Measurements from ENCODE around the gene TRIM39. TPM values are rescaled to one million over a fixed set of nuclear protein-coding genes. Genes with fewer than 3 reads are reported as not detected.

Gene TRIM39
- total RNA-seq, 2 experiments from 2014 or later = 38.2 to 38.3 TPM

GRCh38 chr6:30317913-30318589 is 8.7 kb upstream of the TRIM39 start:
- DNase-seq (peak in 3 of 14 experiments; percentile 8 to 19 (median 15)), ATAC-seq (ENCODE audit: poor library complexity) (peak; percentile 59)
- Mint-ChIP-seq H3K4me3 (peak overlapping the region; percentile 63), H3K9me3 (no peaks in the 10 kb centered on the region), H3K36me3 (ENCODE audit: low read depth) (peaks cover 66% of the 10 kb centered on the region), H3K27ac (peak overlapping the region; percentile 78), H3K4me1 (ENCODE audit: low read depth) (peaks cover 87% of the 10 kb centered on the region), H3K27me3 (no peaks in the 10 kb centered on the region)
- TF ChIP-seq, protein P1, sequence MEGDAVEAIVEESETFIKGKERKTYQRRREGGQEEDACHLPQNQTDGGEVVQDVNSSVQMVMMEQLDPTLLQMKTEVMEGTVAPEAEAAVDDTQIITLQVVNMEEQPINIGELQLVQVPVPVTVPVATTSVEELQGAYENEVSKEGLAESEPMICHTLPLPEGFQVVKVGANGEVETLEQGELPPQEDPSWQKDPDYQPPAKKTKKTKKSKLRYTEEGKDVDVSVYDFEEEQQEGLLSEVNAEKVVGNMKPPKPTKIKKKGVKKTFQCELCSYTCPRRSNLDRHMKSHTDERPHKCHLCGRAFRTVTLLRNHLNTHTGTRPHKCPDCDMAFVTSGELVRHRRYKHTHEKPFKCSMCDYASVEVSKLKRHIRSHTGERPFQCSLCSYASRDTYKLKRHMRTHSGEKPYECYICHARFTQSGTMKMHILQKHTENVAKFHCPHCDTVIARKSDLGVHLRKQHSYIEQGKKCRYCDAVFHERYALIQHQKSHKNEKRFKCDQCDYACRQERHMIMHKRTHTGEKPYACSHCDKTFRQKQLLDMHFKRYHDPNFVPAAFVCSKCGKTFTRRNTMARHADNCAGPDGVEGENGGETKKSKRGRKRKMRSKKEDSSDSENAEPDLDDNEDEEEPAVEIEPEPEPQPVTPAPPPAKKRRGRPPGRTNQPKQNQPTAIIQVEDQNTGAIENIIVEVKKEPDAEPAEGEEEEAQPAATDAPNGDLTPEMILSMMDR (IDR thresholded peaks at IDR 0.05) = no peak
- H3K4me3 ChIP-seq (ENCODE audit: low read length) = no peak overlapping the region
- peaks cover 31% of the 10 kb centered on the region for H3K4me1 ChIP-seq (ENCODE audit: insufficient read depth, low read length)
- no peak overlapping the region for H3K27ac ChIP-seq (ENCODE audit: low read depth in 1 of 2, low read length in 2 of 2)
- CTCF ChIA-PET = interaction anchor here (2.0 kb wide), 1 partner anchor 8 kb away, joined by 7 read pairs; the partner anchor contains the start of gene TRIM39
- POLR2A ChIA-PET = interaction anchor here (1.7 to 2.9 kb wide), 2 partner anchors 8 to 104 kb away, joined by 7 to 16 read pairs; partner anchors contain the start of genes TRIM26 and TRIM39
- no peaks in the 10 kb centered on the region for H3K9me3 ChIP-seq (ENCODE audit: control insufficient read depth in 1 of 2, insufficient read depth in 1 of 2, low read length in 2 of 2)
- H3K27me3 ChIP-seq (ENCODE audit: control insufficient read depth in 1 of 2, insufficient read depth in 2 of 2, low read length in 2 of 2) = no peaks in the 10 kb centered on the region
- H3K36me3 ChIP-seq (ENCODE audit: insufficient read depth, low read length) = peaks cover 38% of the 10 kb centered on the region
- intact Hi-C loops (cut with DNase I, micrococcal nuclease) = loop anchor here in 1 of 2 experiments (5.0 kb wide), 1 partner anchor 34 kb away; no protein-coding TSS in a partner anchor

- Mint-ChIP-seq H3K4me1 (ENCODE audit: low read depth) (peaks cover 87% of the 10 kb centered on the region), H3K27ac (peak overlapping the region; percentile 78), H3K4me3 (peak overlapping the region; percentile 20), H3K9me3 (no peaks in the 10 kb centered on the region), H3K36me3 (ENCODE audit: low read depth) (peaks cover 54% of the 10 kb centered on the region), H3K27me3 (no peaks in the 10 kb centered on the region)
- TF ChIP-seq, protein P1 (IDR thresholded peaks at IDR 0.05) = no peak
- Histone ChIP-seq H3K4me3 (ENCODE audit: low read length) (no peak overlapping the region), H3K4me1 (ENCODE audit: insufficient read depth, low read length) (peaks cover 36% of the 10 kb centered on the region), H3K27ac (ENCODE audit: low read depth in 1 of 2, low read length in 2 of 2) (no peak overlapping the region), H3K27me3 (ENCODE audit: control insufficient read depth in 1 of 2, insufficient read depth in 2 of 2, low read length in 2 of 2) (no peaks in the 10 kb centered on the region), H3K36me3 (ENCODE audit: insufficient read depth, low read length) (peaks cover 26% of the 10 kb centered on the region), H3K9me3 (ENCODE audit: control insufficient read depth in 1 of 2, insufficient read depth in 1 of 2, low read length in 2 of 2) (no peaks in the 10 kb centered on the region)
- DNase-seq (no peak), ATAC-seq (ENCODE audit: poor library complexity) (no peak)
- CTCF ChIA-PET = no interaction called here
- intact Hi-C loops (cut with DNase I, micrococcal nuclease) = loop anchor here in 1 of 2 experiments (5.0 kb wide), 1 partner anchor 33 kb away; no protein-coding TSS in a partner anchor
- POLR2A ChIA-PET = no interaction called here
Observed at GRCh38 chr6:30319146-30319835, 7.4 kb upstream of the TRIM39 start.

DNA sequence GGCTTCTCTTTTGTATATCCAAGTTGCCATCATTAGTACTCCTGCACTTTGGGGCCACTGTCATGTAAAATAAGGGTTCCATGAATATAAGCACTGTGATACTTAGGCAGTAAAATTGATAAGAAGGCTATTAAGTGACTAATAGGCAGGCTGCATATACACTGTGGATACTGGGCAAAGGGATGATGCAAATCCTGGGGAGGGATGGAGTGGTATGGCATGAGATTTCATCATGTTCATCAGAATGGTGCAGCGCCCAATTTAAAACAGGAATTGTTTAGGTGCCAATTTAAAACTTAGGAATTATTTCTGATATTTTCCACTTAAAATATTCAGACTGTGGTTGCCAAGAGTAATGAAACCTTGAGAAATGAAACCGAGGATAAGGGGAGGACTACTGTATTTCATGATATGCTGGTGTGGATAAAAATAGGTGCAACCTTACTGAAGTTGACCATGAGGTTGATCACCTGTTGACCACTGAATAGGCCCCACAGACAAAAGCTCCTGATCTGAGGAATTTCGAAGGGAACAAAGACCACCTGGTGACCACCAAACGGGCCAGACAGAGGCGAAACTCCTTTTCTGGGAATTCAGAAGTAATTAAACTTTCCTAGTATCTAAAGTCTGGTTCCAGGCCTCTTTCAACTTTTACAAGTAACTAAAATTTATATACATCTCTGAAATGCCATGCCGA is 4.9 kb upstream of the TRIM39 start:
- Mint-ChIP-seq H3K9me3 (no peaks in the 10 kb centered on the region), H3K4me1 (ENCODE audit: low read depth) (peaks cover 88% of the 10 kb centered on the region), H3K36me3 (ENCODE audit: low read depth) (peaks cover 46% of the 10 kb centered on the region), H3K27me3 (no peaks in the 10 kb centered on the region), H3K4me3 (peak overlapping the region; percentile 49), H3K27ac (peak overlapping the region; percentile 64)
- no peaks in the 10 kb centered on the region for H3K27me3 ChIP-seq (ENCODE audit: control insufficient read depth in 1 of 2, insufficient read depth in 2 of 2, low read length in 2 of 2)
- TF ChIP-seq, protein P1 (IDR thresholded peaks at IDR 0.05) = no peak
- POLR2A ChIA-PET = interaction anchor here (0.7 kb wide), 1 partner anchor 236 kb away, joined by 3 read pairs; no protein-coding TSS in a partner anchor
- peaks cover 59% of the 10 kb centered on the region for H3K4me1 ChIP-seq (ENCODE audit: insufficient read depth, low read length)
- H3K36me3 ChIP-seq (ENCODE audit: insufficient read depth, low read length) = peaks cover 4% of the 10 kb centered on the region
- CTCF ChIA-PET = no interaction called here
- DNase-seq = no peak
- ATAC-seq (ENCODE audit: poor library complexity) = no peak
- no peak overlapping the region for H3K4me3 ChIP-seq (ENCODE audit: low read length)
- intact Hi-C loops (cut with DNase I, micrococcal nuclease) = loop anchor here in 1 of 2 experiments (5.0 to 10.0 kb wide), 2 partner anchors 60 to 593 kb away; partner anchors contain the start of gene VARS2
- H3K27ac ChIP-seq (ENCODE audit: low read depth in 1 of 2, low read length in 2 of 2) = no peak overlapping the region
- H3K9me3 ChIP-seq (ENCODE audit: control insufficient read depth in 1 of 2, insufficient read depth in 1 of 2, low read length in 2 of 2) = no peaks in the 10 kb centered on the region

Measured in CD4-positive, alpha-beta T cell (primary cell).